HG03439 (cell line): ENCODE results near the gene LLGL2.
"Not testable (repeated sequence)": the region's sequence is repeated elsewhere in the genome, so short reads cannot be mapped to it uniquely, and the experiment has no call there.

Source experiments
- ATAC-seq: cut with Tn5 transposase; IDR thresholded peaks from one replicate; pipeline ENCODE4 v1.9.1; 2021; ENCODE audit warnings: mild to moderate bottlenecking, moderate library complexity; ENCODE audit not compliant: unreplicated experiment

Gene LLGL2, protein sequence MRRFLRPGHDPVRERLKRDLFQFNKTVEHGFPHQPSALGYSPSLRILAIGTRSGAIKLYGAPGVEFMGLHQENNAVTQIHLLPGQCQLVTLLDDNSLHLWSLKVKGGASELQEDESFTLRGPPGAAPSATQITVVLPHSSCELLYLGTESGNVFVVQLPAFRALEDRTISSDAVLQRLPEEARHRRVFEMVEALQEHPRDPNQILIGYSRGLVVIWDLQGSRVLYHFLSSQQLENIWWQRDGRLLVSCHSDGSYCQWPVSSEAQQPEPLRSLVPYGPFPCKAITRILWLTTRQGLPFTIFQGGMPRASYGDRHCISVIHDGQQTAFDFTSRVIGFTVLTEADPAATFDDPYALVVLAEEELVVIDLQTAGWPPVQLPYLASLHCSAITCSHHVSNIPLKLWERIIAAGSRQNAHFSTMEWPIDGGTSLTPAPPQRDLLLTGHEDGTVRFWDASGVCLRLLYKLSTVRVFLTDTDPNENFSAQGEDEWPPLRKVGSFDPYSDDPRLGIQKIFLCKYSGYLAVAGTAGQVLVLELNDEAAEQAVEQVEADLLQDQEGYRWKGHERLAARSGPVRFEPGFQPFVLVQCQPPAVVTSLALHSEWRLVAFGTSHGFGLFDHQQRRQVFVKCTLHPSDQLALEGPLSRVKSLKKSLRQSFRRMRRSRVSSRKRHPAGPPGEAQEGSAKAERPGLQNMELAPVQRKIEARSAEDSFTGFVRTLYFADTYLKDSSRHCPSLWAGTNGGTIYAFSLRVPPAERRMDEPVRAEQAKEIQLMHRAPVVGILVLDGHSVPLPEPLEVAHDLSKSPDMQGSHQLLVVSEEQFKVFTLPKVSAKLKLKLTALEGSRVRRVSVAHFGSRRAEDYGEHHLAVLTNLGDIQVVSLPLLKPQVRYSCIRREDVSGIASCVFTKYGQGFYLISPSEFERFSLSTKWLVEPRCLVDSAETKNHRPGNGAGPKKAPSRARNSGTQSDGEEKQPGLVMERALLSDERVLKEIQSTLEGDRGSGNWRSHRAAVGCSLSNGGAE

GRCh38 chr17:75524970-75525805 is at the start of gene LLGL2:
Gene LLGL2 (plus strand): TSS chr17:75525697. CDS start chr17:75543427, 17,730 bp downstream.
- peak; percentile 68 for ATAC-seq

DNA sequence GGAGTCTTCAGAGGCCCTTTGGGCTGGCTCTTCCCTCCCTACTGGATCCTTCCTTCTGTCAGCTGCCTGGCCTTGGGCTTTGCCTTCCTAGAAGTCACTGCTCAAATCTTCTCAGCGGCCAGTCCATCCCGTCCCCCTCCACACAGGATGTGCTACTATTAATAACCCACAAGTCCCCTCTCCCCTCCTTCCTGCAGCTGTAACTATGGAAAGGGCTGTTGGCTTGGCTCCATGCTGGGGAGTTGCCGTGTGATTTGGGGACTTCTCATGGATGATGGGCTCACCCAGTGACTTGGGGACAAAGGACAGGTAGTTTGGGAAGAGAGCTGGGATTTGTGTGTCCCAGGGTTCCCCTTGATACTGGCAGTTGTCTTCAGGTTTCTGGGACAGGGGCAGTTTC is 49.6 kb upstream of the LLGL2 start:
- no peak for ATAC-seq

DNA sequence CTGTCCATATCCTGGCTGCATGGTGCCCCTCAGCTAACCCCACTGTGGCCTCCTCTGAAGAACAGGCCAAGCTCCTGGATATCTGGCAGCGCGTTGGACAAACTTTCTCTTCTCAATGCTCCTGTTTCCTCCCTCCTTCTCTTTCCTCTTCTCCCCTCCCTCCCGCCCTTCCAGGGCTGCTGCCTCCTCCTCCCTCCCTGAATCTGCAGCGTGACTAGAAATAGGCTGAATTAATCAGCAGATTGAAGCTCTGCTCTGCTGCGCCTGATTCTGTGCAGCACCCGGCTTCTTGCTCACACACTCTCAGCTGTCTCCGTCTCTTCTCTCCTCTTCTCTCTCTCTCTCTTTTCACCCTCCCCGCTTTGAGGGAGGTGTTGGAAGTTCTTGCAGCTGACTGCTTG is 49.2 kb upstream of the LLGL2 start:
- no peak for ATAC-seq

DNA sequence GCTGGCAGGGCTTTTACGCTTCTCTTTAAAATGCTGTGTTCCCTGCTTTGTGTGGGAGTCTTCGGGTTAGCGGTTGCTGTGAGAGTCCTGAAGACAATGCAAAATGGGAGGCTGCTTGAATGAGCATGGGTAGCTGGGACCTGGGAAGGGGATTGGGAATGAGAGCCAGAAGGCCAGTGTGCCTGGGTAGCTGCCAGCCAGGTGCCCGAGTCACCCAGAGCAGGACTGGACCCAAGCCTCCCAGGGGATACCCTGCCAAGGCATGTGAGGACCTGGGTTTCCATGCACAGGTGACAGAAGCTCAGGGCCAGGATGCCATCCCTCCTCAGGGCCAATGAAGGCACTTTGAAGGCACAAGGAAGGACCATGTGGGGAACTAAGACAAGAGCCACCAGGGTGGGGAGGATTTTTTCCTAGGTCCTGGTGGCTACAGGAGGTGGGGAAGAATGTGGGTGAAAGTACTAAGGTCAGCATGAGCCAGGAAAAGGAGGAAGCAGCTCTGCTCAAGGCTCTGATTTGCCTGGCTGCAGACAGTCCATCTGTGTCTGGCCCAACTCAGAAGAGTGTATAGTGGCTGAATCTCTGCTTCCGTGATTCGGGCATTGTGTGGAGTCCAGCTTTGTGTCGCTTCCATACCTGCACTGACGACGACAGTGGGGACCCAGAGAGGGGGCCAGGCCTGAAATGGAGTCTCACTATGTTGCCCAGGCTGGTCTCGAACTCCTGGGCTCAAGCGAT is 48.6 kb upstream of the LLGL2 start:
- no peak for ATAC-seq

DNA sequence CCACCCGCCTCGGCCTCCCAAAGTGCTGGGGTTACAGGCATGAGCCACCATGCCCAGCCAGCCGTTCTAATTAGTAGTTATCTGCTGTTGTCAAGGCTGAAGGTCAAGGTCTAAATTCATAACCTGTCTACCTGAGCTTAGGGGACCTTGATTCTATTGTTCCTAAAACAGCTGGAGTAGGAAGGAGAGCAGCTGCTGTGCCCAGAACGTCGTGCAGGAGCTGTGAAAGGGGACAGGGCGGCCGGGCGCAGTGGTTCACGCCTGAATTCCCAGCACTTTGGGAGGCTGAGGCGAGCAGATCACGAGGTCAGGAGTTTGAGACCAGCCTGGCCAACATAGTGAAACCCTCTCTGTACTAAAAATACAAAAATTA is 48.0 kb upstream of the LLGL2 start:
- not testable (repeated sequence) for ATAC-seq

GRCh38 chr17:75478508-75478907 is 47.0 kb upstream of the LLGL2 start:
- no peak for ATAC-seq

GRCh38 chr17:75480281-75480680 is 45.2 kb upstream of the LLGL2 start:
- no peak for ATAC-seq

- ATAC-seq = no peak
These were observed 44.1 kb upstream of the LLGL2 start for GRCh38 chr17:75481194-75482068.

DNA sequence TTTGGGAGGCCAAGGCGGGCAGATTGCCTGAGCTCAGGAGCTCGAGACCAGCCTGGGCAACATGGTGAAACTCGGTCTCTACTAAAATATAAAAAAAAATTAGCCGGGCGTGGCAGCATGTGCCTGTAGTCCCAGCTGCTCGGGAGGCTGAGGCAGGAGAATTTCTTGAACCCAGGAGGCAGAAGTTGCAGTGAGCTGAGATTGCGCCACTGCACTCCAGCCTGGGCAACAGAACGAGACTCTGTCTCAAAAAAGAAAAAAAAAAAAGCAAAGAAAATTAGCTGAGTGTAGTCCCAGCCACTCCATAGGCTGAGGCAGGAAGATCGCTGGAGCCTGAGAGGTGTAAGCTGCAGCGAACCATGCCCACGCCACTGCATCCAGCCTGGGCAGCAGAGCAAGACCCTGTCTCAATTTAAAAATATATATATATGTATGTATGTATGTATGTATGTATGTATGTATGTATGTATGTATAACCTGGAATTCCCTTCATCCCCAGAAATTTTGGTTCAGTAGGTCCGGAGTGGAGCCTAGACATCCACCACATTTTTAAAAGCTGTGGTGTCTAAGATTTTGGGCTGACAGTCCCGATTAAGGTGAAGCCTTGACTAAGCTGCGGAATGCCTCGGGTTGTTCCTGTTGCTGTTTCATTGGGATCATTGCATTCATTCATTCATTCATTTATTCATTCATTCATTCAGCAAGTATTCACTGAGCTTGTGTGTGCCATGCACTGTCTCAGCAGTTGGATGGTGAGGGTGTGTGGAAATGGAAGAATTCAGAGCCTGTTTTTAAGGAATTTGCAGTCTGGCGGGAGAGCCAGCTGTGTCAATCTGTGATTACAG is 43.2 kb upstream of the LLGL2 start:
- ATAC-seq = no peak

DNA sequence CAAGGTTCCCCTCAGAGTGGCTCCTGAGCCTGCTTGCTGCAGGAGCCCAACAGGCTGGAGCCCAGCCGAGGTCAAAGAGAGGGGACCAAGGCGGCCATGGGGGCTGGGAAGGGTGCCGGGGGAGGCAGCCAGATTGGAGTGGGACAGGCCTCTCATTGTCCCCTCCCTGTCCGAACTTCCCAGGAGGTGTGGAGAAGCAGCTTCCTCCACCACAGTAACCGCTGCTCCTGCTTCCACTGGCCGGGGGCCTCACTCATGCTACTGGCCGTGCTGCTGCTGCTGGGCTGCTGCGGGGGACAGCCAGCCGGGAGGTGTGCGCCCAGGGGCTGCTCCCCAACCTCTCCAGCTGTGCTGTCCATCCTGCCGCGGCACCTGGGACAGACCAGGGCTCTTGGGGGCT is 39.8 kb upstream of the LLGL2 start:
- no peak for ATAC-seq

GRCh38 chr17:75486151-75486550 is 39.3 kb upstream of the LLGL2 start:
- no peak for ATAC-seq

DNA sequence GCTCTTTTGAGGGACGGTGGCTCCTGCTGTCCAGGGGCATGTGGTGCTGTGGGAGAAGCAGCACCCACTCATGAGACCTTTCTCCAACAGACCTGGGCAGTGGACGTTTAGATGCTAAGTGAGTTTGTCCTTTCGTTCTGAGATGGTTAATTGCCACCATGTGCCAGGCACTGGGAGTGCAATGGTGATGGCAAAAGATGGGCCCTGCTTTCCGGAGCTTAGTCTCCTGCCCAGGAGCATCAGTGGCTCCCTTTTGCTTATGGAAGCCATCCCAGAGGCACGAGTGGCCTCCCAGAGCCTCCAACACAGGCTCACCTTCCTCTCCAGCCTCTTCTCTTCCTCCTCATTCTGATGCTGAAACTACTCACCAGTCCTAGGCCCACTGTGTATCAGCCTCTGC is 38.5 kb upstream of the LLGL2 start:
- ATAC-seq = no peak

- no peak for ATAC-seq
These were observed 38.0 kb upstream of the LLGL2 start for GRCh38 chr17:75487351-75488070.

- ATAC-seq = no peak
These were observed 36.6 kb upstream of the LLGL2 start for GRCh38 chr17:75488693-75489510.

DNA sequence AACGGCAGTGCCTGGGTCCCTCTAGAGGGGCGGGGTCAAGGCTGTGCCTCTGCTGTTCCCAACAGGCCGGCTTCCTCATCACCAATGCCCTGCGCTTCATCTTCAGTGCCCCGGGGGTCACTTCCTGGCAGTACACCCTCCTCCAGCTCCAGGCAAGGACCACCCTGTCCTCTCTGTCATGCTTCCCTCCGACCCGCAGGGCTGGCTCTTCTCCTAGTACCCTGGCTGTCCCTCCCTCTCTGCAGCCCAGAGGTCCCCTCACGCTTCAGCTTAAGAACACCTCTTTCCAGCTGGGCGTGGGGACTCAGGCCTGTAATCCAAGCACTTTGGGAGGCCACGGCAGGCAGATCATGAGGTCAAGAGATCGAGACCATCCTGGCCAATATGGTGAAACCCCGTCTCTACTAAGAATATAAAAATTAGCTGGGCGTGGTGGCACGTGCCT is 36.0 kb upstream of the LLGL2 start:
- ATAC-seq = no peak

GRCh38 chr17:75490173-75490743 is 35.2 kb upstream of the LLGL2 start:
- no peak for ATAC-seq
